ENCODE data around the gene COL6A2.
"Not testable (repeated sequence)": the region's sequence is repeated elsewhere in the genome, so short reads cannot be mapped to it uniquely, and the experiment has no call there.

The COL6A2 gene

DNA sequence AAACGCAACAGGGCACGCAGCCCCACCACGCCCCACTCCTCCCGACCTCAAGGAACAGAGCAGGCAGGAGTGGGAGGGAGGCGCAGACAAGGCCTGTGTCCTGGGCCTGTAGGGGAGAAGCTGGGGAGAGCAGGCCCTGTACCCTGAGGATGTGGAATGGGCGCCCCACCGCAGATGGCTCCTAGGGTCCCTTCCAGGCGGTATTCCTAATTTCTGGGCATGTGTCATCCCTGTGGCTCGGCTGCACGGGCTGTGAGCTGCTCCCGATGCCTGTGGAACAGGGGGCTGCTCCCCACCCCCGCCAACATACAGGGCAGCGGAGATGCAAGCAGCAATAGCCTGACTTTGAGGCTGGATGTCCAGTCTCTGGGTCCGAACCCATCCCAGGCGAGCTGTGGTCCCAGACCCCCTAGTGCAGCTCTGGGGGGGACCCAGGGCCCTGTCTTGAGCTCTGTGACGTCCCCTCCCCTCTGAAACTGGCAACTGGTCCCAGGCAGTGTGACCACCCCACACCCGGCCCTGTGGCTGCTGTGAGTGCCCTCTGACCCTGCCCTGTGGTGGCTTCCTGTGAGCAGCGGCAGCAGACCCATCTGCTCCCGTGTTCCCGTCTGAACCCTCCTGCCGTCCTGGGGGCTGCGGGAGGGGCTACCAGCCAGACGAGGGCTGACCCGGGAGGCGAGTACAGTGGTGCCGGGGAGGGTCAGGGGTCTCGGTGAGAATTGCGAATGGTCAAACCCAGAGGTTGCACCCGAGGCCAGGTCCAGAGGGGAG, 13.9 kb upstream of the COL6A2 start:
- TF ChIP-seq, protein P1, sequence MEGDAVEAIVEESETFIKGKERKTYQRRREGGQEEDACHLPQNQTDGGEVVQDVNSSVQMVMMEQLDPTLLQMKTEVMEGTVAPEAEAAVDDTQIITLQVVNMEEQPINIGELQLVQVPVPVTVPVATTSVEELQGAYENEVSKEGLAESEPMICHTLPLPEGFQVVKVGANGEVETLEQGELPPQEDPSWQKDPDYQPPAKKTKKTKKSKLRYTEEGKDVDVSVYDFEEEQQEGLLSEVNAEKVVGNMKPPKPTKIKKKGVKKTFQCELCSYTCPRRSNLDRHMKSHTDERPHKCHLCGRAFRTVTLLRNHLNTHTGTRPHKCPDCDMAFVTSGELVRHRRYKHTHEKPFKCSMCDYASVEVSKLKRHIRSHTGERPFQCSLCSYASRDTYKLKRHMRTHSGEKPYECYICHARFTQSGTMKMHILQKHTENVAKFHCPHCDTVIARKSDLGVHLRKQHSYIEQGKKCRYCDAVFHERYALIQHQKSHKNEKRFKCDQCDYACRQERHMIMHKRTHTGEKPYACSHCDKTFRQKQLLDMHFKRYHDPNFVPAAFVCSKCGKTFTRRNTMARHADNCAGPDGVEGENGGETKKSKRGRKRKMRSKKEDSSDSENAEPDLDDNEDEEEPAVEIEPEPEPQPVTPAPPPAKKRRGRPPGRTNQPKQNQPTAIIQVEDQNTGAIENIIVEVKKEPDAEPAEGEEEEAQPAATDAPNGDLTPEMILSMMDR (conservative IDR thresholded peaks at IDR 0.05; ENCODE audit: low read depth, low read length): no peak
- H3K4me3 ChIP-seq (ENCODE audit: low read depth, low read length): no peak overlapping the region
- DNase-seq (ENCODE audit: low read depth): no peak

DNA sequence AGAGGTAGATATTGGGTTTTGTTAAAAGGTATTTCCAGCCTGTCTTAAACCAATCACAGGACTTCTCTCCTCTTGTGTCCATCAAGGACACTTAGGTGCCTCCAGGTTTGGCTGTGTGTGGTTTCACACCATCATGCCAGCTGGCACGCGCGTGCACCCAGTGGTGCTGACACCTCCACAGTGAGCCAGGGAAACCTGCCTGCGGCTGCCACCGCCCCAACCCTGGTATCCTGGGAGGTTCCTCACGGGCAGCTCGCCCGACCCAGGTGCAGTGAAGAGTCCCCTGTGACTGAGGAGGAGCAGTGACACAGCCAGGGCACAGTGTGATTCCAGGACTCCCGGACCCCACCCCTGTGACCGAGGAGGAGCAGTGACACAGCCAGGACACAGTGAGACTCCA, 13.2 kb upstream of the COL6A2 start:
- TF ChIP-seq, protein P1 (conservative IDR thresholded peaks at IDR 0.05; ENCODE audit: low read depth, low read length): no peak
- no peak for DNase-seq (ENCODE audit: low read depth)

DNA sequence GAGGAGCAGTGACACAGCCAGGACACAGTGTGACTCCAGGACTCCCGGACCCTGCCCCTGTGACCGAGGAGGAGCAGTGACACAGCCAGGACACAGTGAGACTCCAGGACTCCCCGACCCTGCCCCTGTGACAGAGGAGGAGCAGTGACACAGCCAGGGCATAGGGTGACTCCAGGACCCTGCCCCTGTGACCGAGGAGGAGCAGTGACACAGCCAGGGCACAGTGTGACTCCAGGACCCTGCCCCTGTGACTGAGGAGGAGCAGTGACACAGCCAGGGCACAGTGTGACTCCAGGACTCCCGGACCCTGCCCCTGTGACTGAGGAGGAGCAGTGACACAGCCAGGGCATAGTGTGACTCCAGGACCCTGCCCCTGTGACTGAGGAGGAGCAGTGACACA, 12.7 kb upstream of the COL6A2 start:
- not testable (repeated sequence) for DNase-seq (ENCODE audit: low read depth); H3K4me3 ChIP-seq (ENCODE audit: low read depth, low read length)

More for the DNA sequence above, 13.2 kb upstream of the COL6A2 start:
- H3K4me3 ChIP-seq (ENCODE audit: low read depth, low read length): no peak overlapping the region

DNA sequence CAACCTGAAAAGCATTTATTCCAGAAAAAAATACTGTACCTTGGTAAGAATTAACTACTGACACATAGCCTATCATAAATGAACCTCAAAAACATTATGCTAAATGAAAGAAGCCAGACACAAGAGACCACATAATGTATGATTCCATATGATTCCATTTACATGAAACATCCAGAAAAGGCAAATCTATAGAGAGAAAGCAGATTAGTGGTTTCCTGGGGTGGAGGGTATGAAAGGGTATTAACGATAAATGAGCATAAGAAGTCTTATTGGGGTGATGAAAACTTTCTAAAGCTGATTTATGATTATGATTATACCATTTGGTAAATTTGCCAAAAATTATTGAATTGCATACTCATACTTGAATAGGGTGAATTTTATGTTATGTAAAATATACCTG, 10.3 kb upstream of the COL6A2 start:
- TF ChIP-seq, protein P1 (conservative IDR thresholded peaks at IDR 0.05; ENCODE audit: low read depth, low read length): no peak
- no peak overlapping the region for H3K4me3 ChIP-seq (ENCODE audit: low read depth, low read length)
- DNase-seq (ENCODE audit: low read depth): no peak

DNA sequence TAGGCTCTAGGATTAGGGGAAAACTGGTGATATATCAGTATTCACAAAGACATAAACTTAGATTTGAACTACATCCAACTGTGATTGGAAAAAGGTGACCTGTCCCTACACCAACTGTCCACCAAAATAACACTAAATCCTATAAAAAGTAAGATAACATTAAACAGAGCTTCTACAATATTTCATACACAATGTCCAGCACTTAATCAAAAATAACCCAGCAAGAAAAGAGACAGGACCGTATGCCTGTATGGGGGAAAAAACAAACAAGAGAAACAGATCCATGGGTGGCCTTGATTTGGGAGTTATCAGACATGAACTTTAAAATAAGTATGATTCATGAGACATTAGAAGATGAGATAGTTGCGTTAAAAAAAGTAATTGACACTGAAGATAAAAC, 9.7 kb upstream of the COL6A2 start:
- TF ChIP-seq, protein P1 (conservative IDR thresholded peaks at IDR 0.05; ENCODE audit: low read depth, low read length): no peak
- no peak for DNase-seq (ENCODE audit: low read depth)
- H3K4me3 ChIP-seq (ENCODE audit: low read depth, low read length): no peak overlapping the region

DNA sequence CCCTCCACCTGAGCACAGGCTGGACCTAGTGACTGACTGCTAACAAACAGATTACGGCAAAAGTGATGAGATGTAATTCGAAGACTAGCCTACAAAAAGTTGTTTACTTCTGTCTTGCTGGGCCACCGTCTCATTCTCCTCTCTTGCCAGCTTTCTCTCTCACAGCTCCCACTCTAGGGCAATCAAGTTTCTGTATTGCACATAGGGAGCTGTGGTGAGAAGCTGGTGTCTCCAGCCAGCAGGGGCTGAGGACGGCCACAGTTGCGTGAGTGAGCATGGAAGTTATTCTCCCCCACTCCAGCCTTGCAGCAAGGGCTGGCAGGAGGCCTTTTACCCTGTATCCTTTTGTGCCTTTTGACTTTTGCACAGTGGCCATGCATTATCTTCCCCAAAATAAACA, 8.6 kb upstream of the COL6A2 start:
- H3K4me3 ChIP-seq (ENCODE audit: low read depth, low read length): no peak overlapping the region
- TF ChIP-seq, protein P1 (conservative IDR thresholded peaks at IDR 0.05; ENCODE audit: low read depth, low read length): no peak
- DNase-seq (ENCODE audit: low read depth): no peak

DNA sequence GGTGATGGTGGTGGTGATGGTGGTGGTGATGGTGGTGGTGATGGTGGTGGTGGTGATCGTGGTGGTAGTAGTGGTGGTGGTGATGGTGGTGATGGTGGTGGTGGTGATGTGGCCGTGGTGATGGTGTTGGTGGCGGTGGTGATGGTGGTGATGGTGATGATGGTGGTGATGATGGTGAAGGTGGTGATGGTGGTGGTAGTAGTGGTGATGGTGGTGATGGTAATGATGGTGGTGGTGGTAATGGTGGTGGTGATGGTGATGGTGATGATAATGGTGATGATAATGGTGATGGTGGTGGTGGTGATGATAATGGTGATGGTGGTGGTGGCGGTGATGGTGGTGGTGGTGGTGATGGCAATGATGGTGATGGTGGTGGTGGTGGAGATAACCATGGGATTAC, 6.8 kb upstream of the COL6A2 start:
- no peak for DNase-seq (ENCODE audit: low read depth)
- no peak overlapping the region for H3K4me3 ChIP-seq (ENCODE audit: low read depth, low read length)
- TF ChIP-seq, protein P1 (conservative IDR thresholded peaks at IDR 0.05; ENCODE audit: low read depth, low read length): no peak
